ENCODE measurements around the gene LRRFIP1.

LRRFIP1 gene

DNA sequence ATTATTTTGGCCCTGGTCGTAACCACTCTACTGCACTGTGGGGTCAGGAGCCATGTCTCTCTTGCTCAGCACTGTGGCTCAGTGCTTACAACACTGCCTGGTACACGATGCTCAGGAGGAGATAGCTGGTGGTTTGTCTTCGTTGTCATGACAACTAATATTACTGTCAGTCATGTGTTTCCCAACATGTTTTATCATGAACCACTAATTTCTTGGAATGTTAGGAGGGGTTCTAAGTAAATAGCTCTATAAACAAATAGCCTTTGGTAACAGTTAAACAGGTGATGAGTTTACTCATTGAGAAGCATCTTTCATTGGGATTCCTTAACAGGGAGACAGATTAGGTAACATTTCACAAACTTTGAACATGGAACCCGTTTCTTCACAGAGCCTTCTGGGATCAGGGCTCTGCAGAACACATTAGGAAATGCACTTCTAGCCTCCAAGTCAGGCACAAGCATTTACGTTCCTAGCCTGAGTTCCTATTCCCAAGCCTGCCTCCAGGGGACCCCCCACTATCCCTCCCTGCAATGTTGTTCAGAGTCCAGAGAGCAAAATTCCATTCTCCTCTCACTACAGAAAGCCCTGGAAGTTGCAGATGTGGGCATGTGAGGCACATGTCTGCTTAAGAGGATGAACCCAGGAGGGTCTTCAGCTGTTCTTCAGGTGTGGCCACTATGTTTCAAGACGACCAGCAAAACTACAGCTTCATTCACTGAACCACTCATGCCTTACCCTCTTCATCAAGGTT, 164.8 kb downstream of the LRRFIP1 start:
- Histone ChIP-seq H3K4me3 (no peak overlapping the region), H3K9me3 (no peaks in the 10 kb centered on the region), H3K27me3 (ENCODE audit: low read depth) (no peaks in the 10 kb centered on the region), H3K4me1 (no peaks in the 10 kb centered on the region), H3K36me3 (replicated peaks) (no peaks in the 10 kb centered on the region)
- in situ Hi-C loops (cut with MboI; ENCODE audit: low sequenced_read_pairs): no loop called here
- DNase-seq (ENCODE audit: low spot score in 2 of 2): no peak

DNA sequence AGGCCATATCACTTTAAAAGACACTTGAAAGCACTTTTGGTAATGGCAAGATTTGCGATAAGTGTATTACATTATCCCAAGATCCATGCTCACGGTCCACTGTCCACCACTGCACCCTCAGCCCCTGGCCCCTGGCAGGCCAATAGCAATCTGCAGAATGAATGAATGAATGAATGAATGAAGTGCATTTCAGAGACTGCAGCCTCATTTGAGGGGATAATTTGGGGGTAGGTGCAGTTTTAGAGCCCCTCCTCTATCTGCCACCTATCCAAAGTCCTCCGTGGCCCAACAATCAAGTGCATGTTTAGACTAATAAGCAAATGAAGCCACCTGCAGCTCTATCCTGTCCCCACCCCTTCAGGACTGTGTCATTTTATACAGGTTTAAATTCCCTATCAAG, 169.9 kb downstream of the LRRFIP1 start:
- in situ Hi-C loops (cut with MboI; ENCODE audit: low sequenced_read_pairs): no loop called here
- H3K36me3 ChIP-seq (replicated peaks): no peaks in the 10 kb centered on the region
- DNase-seq (ENCODE audit: low spot score in 2 of 2): no peak
- H3K27me3 ChIP-seq (ENCODE audit: low read depth): no peaks in the 10 kb centered on the region; the same call in 1 of the 2 replicates
- H3K9me3 ChIP-seq: no peaks in the 10 kb centered on the region
- H3K4me1 ChIP-seq: no peaks in the 10 kb centered on the region
- H3K4me3 ChIP-seq: no peak overlapping the region

DNA sequence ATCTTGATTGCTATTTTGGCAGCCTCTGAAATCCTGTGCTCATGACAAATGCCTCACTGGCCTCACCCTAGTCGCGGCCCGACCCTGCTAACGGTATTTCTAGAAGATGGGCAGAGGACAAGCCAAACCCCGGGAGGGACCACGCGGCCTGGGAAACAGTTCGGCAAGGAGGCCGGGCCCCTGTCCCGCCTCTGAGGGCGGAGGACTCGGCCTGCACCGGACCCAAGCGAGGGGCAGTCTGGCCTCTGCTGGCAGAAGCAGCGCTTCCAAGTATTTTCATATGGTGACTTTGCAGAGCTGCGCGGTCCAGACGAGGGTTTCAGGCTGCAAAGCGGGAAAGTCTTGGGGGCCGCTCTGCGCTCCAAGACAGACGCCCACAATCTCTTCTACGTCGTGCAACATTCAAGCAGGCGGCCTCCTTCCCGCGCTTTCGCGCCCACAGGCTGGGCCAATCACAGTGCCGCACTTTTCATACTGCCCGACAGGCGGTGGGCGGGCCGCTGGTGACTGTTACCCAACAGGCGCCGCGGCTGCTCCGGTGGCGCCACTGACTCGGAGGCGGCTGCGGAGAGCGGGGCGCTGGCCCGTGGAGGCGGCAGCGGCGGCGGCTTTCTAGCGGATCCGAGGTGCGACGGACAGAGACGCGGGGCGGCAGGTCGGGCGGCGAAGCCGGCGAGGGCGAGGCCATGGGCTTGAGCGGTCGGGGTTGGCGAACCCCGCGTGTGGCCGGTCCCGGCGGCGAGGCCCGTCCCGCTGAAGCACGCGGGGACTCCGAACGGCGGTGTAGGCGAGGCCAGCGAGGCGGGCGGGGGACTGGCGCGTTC, 171.1 kb downstream of the LRRFIP1 start, which contains the start of gene RBM44:
RBM44 (plus strand) TSS at position 544 of the 824 bp plus-strand sequence. CDS start 14,831 bp downstream, outside the sequence.
- no peaks in the 10 kb centered on the region for H3K4me1 ChIP-seq
- no peak within 1 kb of the TSS for H3K4me3 ChIP-seq
- H3K27me3 ChIP-seq (ENCODE audit: low read depth): no peaks in the 10 kb centered on the region; the same call in 1 of the 2 replicates
- no peaks in the 10 kb centered on the region for H3K9me3 ChIP-seq
- DNase-seq (ENCODE audit: low spot score in 2 of 2): no peak
- H3K36me3 ChIP-seq (replicated peaks): no peaks in the 10 kb centered on the region
- in situ Hi-C loops (cut with MboI; ENCODE audit: low sequenced_read_pairs): no loop called here

DNA sequence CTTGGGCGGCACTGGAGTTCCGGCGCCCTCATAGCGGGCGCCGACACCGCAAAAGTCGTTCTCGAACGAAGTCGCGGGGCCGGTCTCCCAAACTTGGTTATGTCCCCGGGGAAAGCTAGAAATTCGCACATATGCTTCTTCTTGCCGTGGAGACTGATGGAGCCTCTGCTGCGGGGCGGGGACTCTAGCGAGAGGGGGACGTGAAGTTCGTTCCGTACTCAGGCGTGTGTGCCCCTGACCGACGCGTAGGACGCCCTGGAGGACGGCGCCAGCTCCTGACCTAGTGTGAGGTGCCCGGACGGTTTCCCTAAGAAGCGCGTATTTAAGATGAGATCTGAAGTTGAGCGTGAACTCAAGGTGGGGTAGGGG, 171.7 kb downstream of the LRRFIP1 start:
- no peaks in the 10 kb centered on the region for H3K9me3 ChIP-seq
- in situ Hi-C loops (cut with MboI; ENCODE audit: low sequenced_read_pairs): no loop called here
- DNase-seq (ENCODE audit: low spot score in 2 of 2): no peak

DNA sequence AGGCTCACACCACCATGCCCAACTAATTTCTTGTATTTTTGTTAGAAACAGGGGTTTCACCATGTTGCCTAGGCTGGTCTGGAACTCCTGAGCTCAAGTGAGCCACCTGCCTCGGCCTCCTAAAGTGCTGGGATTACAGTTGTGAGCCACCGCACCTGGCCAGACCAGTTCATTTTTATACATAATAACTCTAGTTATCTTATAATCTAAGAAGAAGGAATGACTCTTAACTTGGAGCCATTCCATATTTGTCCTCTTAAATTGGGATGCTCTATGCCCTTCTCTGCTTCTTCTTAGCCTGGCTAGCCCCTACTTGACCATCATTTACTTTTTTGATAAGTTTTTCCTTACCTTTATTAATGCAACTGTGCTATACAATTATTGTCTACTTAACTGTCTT, 174.1 kb downstream of the LRRFIP1 start:
- no peaks in the 10 kb centered on the region; the same call in 1 of the 2 replicates for H3K27me3 ChIP-seq (ENCODE audit: low read depth)
- DNase-seq (ENCODE audit: low spot score in 2 of 2): no peak
- H3K9me3 ChIP-seq: no peaks in the 10 kb centered on the region
- in situ Hi-C loops (cut with MboI; ENCODE audit: low sequenced_read_pairs): no loop called here
- H3K36me3 ChIP-seq (replicated peaks): no peaks in the 10 kb centered on the region
- H3K4me3 ChIP-seq: no peak overlapping the region
- no peaks in the 10 kb centered on the region for H3K4me1 ChIP-seq

More for the DNA sequence above, 171.7 kb downstream of the LRRFIP1 start:
- no peaks in the 10 kb centered on the region; the same call in 1 of the 2 replicates for H3K27me3 ChIP-seq (ENCODE audit: low read depth)
- H3K4me1 ChIP-seq: no peaks in the 10 kb centered on the region
- H3K4me3 ChIP-seq: no peak overlapping the region
- no peaks in the 10 kb centered on the region for H3K36me3 ChIP-seq (replicated peaks)

DNA sequence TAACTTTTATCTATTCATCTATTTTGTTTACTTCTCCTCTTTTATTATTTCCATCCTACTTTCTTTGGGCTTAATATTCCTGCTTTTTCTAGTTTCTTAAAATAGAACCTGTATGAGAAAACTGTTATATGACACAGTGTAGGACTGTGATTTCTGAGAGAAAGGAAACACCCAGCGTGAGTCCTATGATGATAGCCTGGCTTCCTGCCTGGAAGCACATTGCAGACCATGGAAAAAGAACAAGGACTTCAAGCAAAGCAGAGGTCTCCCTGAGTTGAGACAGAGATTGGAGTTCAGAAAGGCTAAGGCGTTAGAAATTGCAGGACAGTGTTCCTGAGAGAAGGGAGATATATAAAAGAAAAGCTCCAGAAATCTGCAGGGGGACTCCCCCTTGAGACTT, 178.9 kb downstream of the LRRFIP1 start:
- Histone ChIP-seq H3K4me1 (no peaks in the 10 kb centered on the region), H3K27me3 (ENCODE audit: low read depth) (peaks cover 6% of the 10 kb centered on the region), H3K9me3 (no peaks in the 10 kb centered on the region), H3K36me3 (replicated peaks) (no peaks in the 10 kb centered on the region), H3K4me3 (no peak overlapping the region)
- in situ Hi-C loops (cut with MboI; ENCODE audit: low sequenced_read_pairs): no loop called here
- no peak for DNase-seq (ENCODE audit: low spot score in 2 of 2)

DNA sequence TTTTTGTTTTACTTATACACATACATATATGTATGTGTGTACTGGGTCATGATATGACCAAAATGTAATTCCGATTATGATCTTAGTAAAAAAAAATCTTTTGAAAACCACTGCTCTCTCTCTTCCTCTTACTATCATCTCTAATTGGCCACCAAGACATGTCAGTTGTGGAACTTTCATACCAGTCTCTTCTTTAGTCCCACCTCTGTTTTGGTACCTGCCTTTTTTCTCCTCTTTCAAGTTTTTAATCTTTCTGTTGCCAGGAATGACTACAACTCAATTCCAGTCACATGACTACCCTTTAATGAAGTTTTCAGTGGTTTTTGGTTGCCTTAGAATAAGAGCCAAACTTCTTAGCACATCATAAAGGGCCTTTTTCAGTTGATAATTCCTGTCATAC, 188.2 kb downstream of the LRRFIP1 start:
- no peaks in the 10 kb centered on the region for H3K36me3 ChIP-seq (replicated peaks)
- no peak overlapping the region for H3K4me3 ChIP-seq
- in situ Hi-C loops (cut with MboI; ENCODE audit: low sequenced_read_pairs): no loop called here
- H3K9me3 ChIP-seq: no peaks in the 10 kb centered on the region
- peaks cover 39% of the 10 kb centered on the region for H3K27me3 ChIP-seq (ENCODE audit: low read depth)
- H3K4me1 ChIP-seq: no peaks in the 10 kb centered on the region
- DNase-seq (ENCODE audit: low spot score in 2 of 2): no peak

DNA sequence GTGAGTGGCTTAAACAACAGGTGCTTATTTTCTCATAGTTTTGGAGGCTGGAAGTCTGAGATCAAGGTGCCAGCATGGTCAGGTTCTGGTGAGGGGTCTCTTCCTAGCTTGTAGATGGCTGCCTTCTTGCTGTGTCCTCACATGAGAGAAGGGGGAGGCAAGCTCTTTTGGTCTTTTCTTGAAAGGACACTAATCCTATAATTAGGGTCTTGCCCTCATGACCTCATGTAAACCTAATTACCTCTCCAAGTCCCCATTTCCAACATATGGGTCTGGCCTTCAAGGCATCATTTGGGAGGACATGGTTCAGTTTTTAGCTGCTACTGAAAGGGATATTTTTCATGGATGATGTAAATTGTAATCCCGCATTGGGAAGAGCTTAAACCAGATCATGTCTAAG, 189.1 kb downstream of the LRRFIP1 start:
- Histone ChIP-seq H3K9me3 (no peaks in the 10 kb centered on the region), H3K36me3 (replicated peaks) (no peaks in the 10 kb centered on the region), H3K4me1 (no peaks in the 10 kb centered on the region), H3K4me3 (no peak overlapping the region), H3K27me3 (ENCODE audit: low read depth) (peaks cover 39% of the 10 kb centered on the region)
- in situ Hi-C loops (cut with MboI; ENCODE audit: low sequenced_read_pairs): no loop called here
- DNase-seq (ENCODE audit: low spot score in 2 of 2): no peak

DNA sequence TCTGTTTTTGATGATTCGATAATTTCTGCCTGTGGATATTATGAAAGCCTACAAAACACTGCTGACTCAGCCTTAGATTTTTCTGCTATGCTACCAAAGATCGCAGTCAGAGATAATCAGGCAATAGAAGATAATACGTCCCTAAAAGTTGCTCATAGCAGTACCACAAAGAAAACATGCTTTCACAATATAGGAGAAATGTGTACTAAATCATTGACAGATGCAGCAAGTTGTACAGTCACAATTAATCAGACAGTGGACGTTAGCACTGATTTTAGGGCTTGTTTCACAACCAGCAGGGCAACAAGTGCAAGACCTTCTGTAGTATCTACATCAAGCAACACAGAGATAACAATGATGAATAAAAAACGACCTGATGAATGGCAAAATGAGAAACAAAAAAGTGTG, 190.7 kb downstream of the LRRFIP1 start:
- in situ Hi-C loops (cut with MboI; ENCODE audit: low sequenced_read_pairs): no loop called here

DNA sequence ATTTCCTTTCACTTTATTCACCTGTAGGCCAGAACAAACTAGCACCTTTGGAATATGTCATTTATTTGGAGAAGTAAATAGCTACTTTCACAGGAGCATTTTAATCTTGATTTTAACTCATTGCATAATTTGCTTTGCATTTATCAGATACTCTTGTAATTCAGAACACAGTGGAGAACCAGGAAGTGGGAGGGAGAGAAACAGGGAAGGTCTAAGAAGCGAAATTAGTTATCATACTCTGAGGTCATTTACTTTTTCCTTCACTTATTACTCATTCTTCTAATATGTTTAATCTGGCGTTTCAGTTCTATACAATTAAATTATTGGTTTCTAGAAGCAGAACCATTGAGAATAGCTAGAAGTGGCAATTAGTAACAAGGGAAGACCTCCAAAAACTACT, 191.8 kb downstream of the LRRFIP1 start:
- in situ Hi-C loops (cut with MboI; ENCODE audit: low sequenced_read_pairs): no loop called here
- no peaks in the 10 kb centered on the region for H3K9me3 ChIP-seq
- H3K36me3 ChIP-seq (replicated peaks): no peaks in the 10 kb centered on the region
- peaks cover 49% of the 10 kb centered on the region for H3K27me3 ChIP-seq (ENCODE audit: low read depth)
- no peak overlapping the region for H3K4me3 ChIP-seq
- no peak for DNase-seq (ENCODE audit: low spot score in 2 of 2)
- no peaks in the 10 kb centered on the region for H3K4me1 ChIP-seq

More for the DNA sequence above, 190.7 kb downstream of the LRRFIP1 start:
- Histone ChIP-seq H3K9me3 (no peaks in the 10 kb centered on the region), H3K4me1 (no peaks in the 10 kb centered on the region), H3K27me3 (ENCODE audit: low read depth) (peaks cover 44% of the 10 kb centered on the region), H3K4me3 (no peak overlapping the region), H3K36me3 (replicated peaks) (no peaks in the 10 kb centered on the region)
- DNase-seq (ENCODE audit: low spot score in 2 of 2): no peak

DNA sequence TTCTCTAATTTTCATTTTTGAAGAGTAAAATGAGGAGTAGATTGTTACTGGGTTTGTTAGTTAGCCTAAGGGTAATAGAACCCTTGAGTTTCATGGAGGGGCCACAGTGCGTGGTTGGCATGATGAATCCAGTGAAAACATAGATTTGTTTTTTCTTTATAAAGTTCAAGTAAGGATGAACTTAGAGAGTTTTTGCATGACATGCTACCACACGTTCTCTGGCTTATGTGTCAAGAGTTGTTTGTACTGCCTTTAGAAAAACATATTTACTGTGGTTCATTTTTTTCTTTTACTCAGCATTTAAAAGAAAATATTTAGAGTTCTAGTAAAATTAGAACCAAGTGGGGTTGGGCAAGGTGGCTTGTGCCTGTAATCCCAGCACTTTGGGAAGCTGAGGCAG, 193.0 kb downstream of the LRRFIP1 start:
- DNase-seq (ENCODE audit: low spot score in 2 of 2): no peak
- Histone ChIP-seq H3K4me3 (no peak overlapping the region), H3K4me1 (no peaks in the 10 kb centered on the region), H3K27me3 (ENCODE audit: low read depth) (peaks cover 47% of the 10 kb centered on the region), H3K9me3 (no peaks in the 10 kb centered on the region), H3K36me3 (replicated peaks) (no peaks in the 10 kb centered on the region)
- in situ Hi-C loops (cut with MboI; ENCODE audit: low sequenced_read_pairs): no loop called here

DNA sequence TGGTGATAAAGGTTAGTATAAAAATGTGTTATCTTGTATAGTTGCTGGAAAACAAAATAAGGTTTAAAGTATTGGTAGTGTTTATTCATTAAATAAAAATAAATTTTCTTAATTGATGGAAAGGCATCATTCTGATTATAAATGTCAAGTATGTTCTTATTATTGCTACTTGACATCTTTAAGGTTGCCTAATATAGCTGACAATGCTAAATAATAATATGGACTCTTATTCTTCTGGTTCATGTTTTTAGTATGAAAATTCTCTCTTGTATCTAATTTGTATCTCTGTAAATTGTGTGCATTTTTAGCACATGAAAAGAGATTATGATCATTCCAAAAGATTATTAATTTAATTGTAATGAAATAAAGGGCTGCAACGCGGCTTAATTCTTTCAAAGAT, 196.2 kb downstream of the LRRFIP1 start:
- peaks cover 36% of the 10 kb centered on the region for H3K27me3 ChIP-seq (ENCODE audit: low read depth)
- in situ Hi-C loops (cut with MboI; ENCODE audit: low sequenced_read_pairs): no loop called here
- no peaks in the 10 kb centered on the region for H3K4me1 ChIP-seq
- H3K36me3 ChIP-seq (replicated peaks): no peaks in the 10 kb centered on the region
- H3K4me3 ChIP-seq: no peak overlapping the region
- no peaks in the 10 kb centered on the region for H3K9me3 ChIP-seq
- no peak for DNase-seq (ENCODE audit: low spot score in 2 of 2)

DNA sequence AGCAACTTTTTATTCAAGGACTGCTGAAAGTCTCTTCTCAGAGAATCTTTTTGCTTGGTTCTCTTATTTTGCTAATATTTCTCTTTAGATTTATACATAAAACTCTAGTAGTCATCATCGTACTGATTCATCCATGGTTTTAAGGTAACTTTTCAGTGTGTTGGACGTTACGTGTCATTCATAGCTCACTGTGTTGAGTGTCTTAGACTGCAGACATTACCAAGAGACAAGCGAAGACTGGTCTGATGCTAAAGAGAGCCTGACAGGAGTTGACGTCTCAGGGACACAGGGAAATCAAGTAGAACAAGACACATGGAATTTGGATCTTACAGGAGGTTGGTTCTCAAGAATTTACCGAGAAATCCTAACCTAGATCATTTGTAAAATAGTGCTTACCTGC, 196.7 kb downstream of the LRRFIP1 start:
- H3K4me3 ChIP-seq: no peak overlapping the region
- in situ Hi-C loops (cut with MboI; ENCODE audit: low sequenced_read_pairs): no loop called here
- DNase-seq (ENCODE audit: low spot score in 2 of 2): no peak
- no peaks in the 10 kb centered on the region for H3K4me1 ChIP-seq
- H3K27me3 ChIP-seq (ENCODE audit: low read depth): peaks cover 36% of the 10 kb centered on the region
- H3K9me3 ChIP-seq: no peaks in the 10 kb centered on the region
- H3K36me3 ChIP-seq (replicated peaks): no peaks in the 10 kb centered on the region

DNA sequence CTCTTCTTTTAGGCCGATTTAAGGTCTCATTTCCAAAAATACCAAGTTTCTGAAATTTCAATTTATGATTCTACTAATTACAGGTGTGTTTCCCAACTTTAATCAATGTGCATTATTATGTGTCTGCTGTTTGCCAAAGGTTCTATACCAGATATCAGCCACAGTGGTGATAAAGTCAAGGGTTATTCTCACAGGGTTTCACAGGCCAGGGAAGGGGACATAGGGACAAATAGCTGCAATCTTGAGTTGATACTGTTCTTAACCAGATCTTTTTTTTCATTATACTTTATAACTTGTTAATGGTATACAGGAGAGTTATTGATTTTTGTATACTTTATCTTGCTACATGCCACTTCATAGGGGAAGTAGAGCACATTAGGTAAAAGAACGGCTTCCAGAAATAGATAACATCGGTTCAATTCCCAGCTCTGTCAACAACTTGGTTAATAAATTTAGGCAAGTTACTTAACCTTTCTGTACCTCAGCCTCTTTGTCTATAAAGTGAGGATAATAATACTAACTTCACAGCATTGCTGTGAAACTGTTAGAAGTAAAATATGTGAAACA, 200.1 kb downstream of the LRRFIP1 start:
- no peaks in the 10 kb centered on the region for H3K36me3 ChIP-seq (replicated peaks)
- peaks cover 26% of the 10 kb centered on the region for H3K27me3 ChIP-seq (ENCODE audit: low read depth)
- no peaks in the 10 kb centered on the region for H3K9me3 ChIP-seq
- H3K4me3 ChIP-seq: no peak overlapping the region
- DNase-seq (ENCODE audit: low spot score in 2 of 2): no peak
- H3K4me1 ChIP-seq: no peaks in the 10 kb centered on the region
- in situ Hi-C loops (cut with MboI; ENCODE audit: low sequenced_read_pairs): no loop called here

All from HAP-1 (cell line).